Upper lobe of left lung (tissue), 4 donors: ENCODE measurements around the gene SLC10A4.

ENCODE experiments used
- CTCF ChIP-seq, 6 experiments: fragments of 450-650 bp in 4 of 6; fragments of 200-600 bp in 2 of 6; sonication (generic) in 2 of 6; IDR thresholded peaks; one replicate each; pipeline ENCODE4 v1.5.1; 2016 to 2019; ENCODE audit warnings: antibody characterized with exemption in 6 of 6
- POLR2A ChIP-seq, 4 donors: fragments of 450-650 bp; IDR thresholded peaks; one replicate each; pipeline ENCODE4 v1.5.1; 2016 to 2017; ENCODE audit warnings: antibody characterized with exemption in 4 of 4, mild to moderate bottlenecking in 2 of 4
- POLR2AphosphoS5 ChIP-seq, 2 donors: sonication (generic); formaldehyde crosslinking; IDR thresholded peaks; one replicate each; pipeline ENCODE4 v1.5.1; 2017; ENCODE audit warnings: antibody characterized with exemption in 2 of 2

DNA sequence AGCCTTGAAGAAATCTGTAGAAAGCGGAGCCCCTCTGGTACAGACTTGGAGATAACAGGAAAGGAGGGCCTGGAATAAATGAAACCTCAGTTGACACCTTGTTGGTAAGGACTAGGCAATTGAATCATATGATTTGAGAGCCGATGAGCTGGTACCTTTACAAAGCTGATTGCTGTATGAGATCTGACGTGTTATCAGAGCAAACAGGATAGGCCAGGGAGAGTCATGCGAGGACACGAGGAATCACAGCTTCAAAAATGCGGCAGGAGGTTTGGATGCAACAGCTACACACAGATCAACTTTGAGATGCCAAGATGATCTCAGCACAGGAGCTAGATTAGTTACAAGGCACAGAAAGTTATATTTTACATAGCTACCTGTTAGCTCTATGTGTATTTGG, 7.4 kb upstream of the SLC10A4 start:
- TF ChIP-seq POLR2AphosphoS5 (IDR thresholded peaks at IDR 0.05) (no peak), CTCF (IDR thresholded peaks at IDR 0.05) (no peak), POLR2A (IDR thresholded peaks at IDR 0.05) (no peak)
